SKM-1 treated with dmso at 0.1 percent for 144 hours (cell line): ENCODE results near the gene EFCAB13.
"Not testable (repeated sequence)": the region's sequence is repeated elsewhere in the genome, so short reads cannot be mapped to it uniquely, and the experiment has no call there.

Experiments
- DNase-seq: peaks from one replicate; lab custom pipeline; 2025; ENCODE audit not compliant: unreplicated experiment; lab: John Stamatoyannopoulos, UW

EFCAB13 gene

GRCh38 chr17:47324224-47325020, 667 bp downstream of the EFCAB13 start:
- DNase-seq, result peak; percentile 87

- DNase-seq, result no peak
Observed at GRCh38 chr17:47325176-47325575, 1.4 kb downstream of the EFCAB13 start.

- DNase-seq, result no peak
Observed at GRCh38 chr17:47330548-47330947, 6.8 kb downstream of the EFCAB13 start.

- DNase-seq, result no peak
Observed at GRCh38 chr17:47332287-47332686, 8.5 kb downstream of the EFCAB13 start.

- DNase-seq, result no peak
Observed at GRCh38 chr17:47335101-47335936, 11.6 kb downstream of the EFCAB13 start.

- DNase-seq, result no peak
Observed at GRCh38 chr17:47338026-47338425, 14.3 kb downstream of the EFCAB13 start.

- peak; percentile 7 for DNase-seq
Observed at GRCh38 chr17:47352848-47353247, 29.1 kb downstream of the EFCAB13 start.

- DNase-seq, result no peak
Observed at GRCh38 chr17:47358652-47359051, 34.9 kb downstream of the EFCAB13 start.

GRCh38 chr17:47363171-47363570, 39.4 kb downstream of the EFCAB13 start:
- no peak for DNase-seq

- no peak for DNase-seq
Observed at GRCh38 chr17:47367257-47367656, 43.5 kb downstream of the EFCAB13 start.

GRCh38 chr17:47368262-47368661, 44.5 kb downstream of the EFCAB13 start:
- DNase-seq, result no peak

- not testable (repeated sequence) for DNase-seq
Observed at GRCh38 chr17:47370899-47371298, 47.1 kb downstream of the EFCAB13 start.

- DNase-seq, result no peak
Observed at GRCh38 chr17:47373002-47373401, 49.2 kb downstream of the EFCAB13 start.

- no peak for DNase-seq
Observed at GRCh38 chr17:47376247-47376646, 52.5 kb downstream of the EFCAB13 start.

- no peak for DNase-seq
Observed at GRCh38 chr17:47388825-47389224, 65.1 kb downstream of the EFCAB13 start.

- not testable (repeated sequence) for DNase-seq
Observed at GRCh38 chr17:47397532-47398128, 73.9 kb downstream of the EFCAB13 start.

GRCh38 chr17:47400333-47400732, 76.6 kb downstream of the EFCAB13 start:
- DNase-seq, result no peak

GRCh38 chr17:47401100-47401499, 77.3 kb downstream of the EFCAB13 start:
- no peak for DNase-seq

- no peak for DNase-seq
Observed at GRCh38 chr17:47404006-47404405, 80.3 kb downstream of the EFCAB13 start.

- DNase-seq, result no peak
Observed at GRCh38 chr17:47404875-47405274, 81.1 kb downstream of the EFCAB13 start.

GRCh38 chr17:47413872-47414271, 90.1 kb downstream of the EFCAB13 start:
- DNase-seq, result no peak

GRCh38 chr17:47414612-47415011, 90.9 kb downstream of the EFCAB13 start:
- no peak for DNase-seq
